HG03378 (cell line): Measurements from ENCODE around the gene QRFP.

Experiments
- ATAC-seq: cut with Tn5 transposase; IDR thresholded peaks from one replicate; pipeline ENCODE4 v1.9.1; 2021; ENCODE audit warnings: mild to moderate bottlenecking, moderate library complexity; ENCODE audit not compliant: unreplicated experiment

The QRFP gene

DNA sequence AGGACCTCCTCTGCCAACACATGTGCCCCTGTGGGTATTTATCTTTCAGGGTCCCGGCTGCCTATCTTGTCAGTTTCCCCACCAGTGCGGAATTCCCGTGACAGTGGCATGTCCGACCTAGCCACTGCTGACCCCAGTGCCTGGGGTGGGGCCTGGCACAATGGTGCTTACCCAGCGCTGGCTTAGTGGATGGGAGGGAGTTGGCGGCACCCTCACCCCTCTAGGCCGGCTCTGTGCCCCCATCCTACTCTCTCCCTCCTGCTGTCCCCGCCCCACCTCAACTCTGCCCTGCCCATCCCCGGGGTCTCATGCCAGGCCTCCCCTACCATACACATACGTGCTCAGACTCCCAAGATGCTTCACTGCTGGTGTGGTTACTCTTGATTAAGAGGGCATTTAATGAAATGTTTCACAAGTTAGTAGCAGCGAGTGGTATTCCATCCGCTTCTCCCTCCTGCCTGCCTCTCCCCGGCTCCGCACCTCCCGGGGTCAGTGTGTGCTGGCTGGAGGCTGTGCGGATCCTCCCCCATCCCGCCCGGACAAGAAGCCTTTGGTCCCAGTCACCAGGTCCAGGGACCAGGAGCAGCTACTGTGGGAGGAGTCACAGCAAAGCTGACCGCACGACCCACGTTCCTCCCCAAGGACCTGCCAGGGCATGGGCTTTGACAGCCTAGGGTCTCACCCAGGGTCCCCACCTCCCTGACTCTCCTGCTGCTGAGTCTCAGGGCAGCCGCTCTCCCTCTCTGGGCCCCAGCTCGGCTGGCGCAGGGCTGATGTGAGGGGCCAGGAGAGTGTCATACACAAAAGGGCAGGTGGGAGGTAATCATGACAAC is 9.5 kb upstream of the QRFP start:
- no peak for ATAC-seq

GRCh38 chr9:130905125-130905901 is 8.7 kb upstream of the QRFP start:
- ATAC-seq = no peak

- no peak for ATAC-seq
Measured at GRCh38 chr9:130904070-130905044, 7.7 kb upstream of the QRFP start.

GRCh38 chr9:130903194-130904069 is 6.8 kb upstream of the QRFP start:
- ATAC-seq = no peak

DNA sequence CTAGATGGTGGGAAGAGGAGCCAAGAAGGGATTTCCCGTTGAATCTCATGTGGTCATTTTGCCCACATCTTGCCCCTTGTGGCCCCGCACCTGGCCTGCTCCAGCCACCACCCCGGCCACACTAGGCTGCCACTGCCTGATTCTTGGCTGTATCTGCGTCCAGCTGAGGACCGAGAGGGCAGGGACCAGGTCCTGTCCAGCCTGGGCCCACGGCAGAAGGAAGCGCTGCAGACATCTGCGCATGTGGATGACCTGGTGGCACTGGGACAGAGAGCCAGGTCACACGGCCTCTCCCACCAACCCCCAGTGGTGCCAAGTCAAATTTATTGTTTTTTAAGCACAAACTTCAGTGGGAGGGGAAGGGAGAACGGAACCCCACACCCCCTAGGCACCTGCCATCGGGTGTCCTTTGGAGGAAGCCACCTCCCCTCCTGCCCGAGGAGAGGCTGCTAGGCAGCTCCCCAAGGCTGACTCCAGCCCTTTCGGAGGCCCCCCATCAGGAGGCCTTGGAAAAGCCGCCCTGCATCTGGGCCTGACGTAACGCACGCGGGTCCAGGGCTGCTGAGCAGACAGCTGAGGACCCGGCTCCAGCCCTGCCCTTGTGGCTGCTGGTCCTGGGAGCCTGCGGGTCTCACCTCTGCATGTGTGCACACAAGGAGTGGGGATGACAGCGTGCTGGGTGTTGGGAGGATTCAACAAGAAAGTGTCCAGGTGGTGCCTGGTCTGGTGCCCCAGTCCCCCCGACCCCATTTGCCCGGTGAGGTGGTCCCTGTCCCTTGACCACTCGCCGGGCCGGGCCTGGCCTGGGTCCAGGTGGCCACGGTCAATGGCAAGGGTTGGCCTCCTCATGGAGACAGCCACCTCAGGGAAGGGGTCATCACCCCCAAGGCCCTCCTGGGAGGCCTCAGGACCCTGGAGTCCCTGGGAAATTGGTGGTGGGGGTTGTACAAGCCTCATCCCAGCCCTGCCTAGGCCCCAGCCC is 5.9 kb upstream of the QRFP start:
- ATAC-seq = no peak

- ATAC-seq = no peak
Measured at GRCh38 chr9:130901498-130902203, 5.0 kb upstream of the QRFP start.

GRCh38 chr9:130900701-130901497 is 4.3 kb upstream of the QRFP start:
- ATAC-seq = no peak

DNA sequence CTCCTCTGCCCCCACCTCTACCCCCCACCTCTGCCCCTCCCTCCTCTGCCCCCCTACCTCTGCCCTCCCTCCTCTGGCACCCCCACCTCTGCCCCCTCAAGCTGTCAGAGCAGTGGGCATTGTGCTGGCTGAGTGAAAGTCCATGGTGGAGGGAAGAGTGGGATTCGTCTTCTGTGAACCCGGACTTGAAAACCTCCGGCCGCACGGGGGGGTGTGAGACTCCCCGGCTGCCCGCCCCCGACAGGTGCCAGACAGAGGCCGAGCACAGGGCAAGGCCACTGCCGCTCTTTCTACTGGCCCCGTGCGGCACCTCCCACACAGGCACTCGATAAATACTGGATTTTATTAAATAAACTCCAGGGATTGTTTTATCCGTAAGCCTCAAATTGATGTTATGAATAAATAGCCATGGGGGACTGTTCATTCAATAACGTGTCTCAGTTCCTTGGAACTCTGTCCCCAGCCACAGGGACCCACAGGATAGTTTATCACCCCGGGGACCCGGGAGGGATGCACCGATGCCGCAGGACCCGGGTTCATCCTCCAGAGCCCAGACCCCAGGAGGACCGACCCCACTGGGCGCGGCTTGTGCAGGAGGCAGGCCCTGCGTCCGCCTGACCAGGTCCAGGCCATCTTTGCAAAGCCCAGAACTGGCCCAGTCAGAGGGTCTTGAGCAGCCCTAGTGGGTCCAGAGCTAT is 2.6 kb upstream of the QRFP start:
- ATAC-seq = no peak

GRCh38 chr9:130898552-130898852 is 1.9 kb upstream of the QRFP start:
- no peak for ATAC-seq

GRCh38 chr9:130897848-130898551 is 1.4 kb upstream of the QRFP start:
- ATAC-seq = no peak

DNA sequence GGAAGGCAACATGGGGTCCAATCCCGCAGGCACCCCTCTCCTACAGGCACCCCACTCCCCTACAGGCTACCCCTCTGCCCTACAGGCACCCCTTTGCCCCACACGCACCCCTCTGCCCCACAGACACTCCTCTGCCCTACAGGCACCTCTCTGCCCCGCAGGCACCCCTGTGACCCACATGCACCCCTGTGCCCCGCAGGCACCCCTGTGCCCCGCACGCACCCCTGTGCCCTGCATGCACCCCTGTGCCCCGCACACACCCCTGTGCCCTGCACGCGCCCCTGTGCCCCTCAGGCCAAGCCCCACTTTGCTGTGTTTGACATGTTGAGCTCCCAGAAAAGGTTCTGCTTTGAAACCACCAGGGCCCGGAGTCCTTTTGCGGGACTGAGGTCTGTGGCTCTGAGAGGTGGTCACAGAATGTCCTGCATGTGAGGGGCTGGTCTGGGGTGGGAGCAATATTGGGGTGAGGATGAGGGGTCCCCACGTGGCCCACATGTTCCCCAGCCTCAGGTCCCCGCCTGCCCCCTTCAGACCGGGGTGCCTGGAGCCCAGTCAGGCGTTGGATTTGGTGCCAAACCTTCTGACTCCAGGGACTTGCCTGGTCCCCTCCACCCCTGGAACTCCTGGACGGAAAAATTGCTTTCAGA is 616 bp upstream of the QRFP start:
- no peak for ATAC-seq

DNA sequence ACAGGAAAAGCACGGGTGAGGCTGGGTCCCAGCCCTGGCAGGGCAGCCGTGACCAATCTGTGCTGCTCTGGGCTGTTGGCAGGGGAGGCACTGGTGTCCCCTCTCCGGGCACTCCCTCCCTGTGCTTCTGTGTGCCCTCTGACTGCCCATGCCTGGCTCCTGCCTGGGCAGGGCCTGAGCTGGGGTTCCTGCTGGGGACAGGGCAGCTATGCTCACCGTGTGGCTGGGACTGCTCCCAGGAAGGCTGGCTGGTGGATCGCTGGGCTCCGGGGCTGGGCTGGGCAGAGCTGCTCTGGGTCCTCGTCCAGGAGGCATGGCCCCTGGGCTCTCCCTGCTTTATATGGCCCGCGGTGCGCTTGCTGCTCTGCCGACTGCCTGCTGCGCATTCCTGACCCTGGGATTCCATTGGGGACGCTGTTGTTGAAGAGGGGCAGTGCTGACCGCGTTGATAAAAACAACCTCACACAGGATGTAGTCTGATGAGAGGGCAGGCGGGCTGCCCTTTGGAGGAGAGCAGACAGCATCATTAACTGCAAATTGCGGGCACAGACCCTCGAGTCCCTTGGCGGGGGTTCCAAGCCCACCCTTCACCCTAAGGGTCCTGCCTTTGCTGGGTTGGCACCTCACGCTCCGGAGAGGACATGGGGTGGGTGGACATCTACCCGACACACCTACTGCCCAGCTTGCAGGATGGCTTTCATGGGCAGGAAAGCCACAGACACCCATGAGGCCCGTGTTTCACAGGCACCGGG is 955 bp downstream of the QRFP start:
- no peak for ATAC-seq

DNA sequence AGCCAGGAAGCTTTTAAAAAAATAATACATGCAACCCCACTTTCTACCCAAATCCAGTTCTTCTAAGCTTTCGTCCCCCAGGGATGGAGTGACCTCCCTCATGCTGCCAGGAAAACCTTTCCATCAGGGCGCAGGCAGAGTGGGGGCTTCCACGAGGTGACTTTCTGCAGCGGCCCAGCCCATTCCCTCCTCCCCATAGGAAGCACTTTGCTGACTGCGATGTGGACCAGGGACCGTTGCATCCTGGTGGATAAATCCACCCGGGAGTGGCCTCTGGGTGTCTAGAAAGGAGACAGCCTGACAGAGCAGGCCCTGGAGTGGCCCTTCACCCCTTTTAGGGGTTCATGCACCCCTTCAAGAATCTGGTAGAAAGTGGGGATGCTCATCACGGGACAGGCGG is 1.6 kb downstream of the QRFP start:
- ATAC-seq = no peak

DNA sequence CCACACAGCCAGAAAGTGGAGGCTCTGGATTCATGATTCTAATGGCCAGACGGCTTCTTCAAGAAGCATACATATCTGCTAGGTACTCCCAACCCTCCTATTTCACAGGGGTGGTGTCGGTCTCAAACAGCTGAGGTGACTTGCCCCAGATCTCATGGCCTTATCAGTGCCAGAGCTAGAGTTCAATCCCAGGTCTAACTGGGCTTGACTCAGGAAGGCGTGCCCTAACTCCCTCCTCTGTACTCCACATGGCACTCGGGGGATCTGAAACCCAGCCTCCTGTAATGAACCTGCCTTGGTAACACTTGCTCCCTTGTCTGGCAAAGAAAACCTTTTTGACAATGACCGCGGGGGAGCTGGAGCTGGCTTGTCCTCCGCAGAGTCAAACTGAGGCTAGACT is 2.1 kb downstream of the QRFP start:
- ATAC-seq = no peak
